IMR-90 (cell line): Measurements from ENCODE around the gene GUCY1B1. TPM values are rescaled to one million over a fixed set of nuclear protein-coding genes. Genes with fewer than 3 reads are reported as not detected.

Source experiments
- ATAC-seq: fragments of 200-7000 bp; cut with Tn5 transposase; 2 replicates; pipeline ENCODE4 v1.9.1; 2020; ENCODE audit warnings: low read depth, mild to moderate bottlenecking, moderate library complexity
- BruUV-seq: library from RNA; stranded (reverse); fragments of 400-500 nt; replicated peaks from 2 replicates; lab custom pipeline; 2021; lab: Mats Ljungman, UMichigan
- CTCF ChIA-PET: fragments of 300-600 bp; formaldehyde crosslinking; extraction: SDS; loops from one replicate; lab custom pipeline; 2021; ENCODE audit warnings: antibody characterized with exemption; lab: Yijun Ruan, JAX
- POLR2A ChIA-PET: fragments of 300-600 bp; sonication (Branson Sonifier 250); formaldehyde crosslinking; loops from one replicate; lab custom pipeline; 2022; ENCODE audit warnings: antibody characterized with exemption; ENCODE audit not compliant: unreplicated experiment; lab: Charles Lee
- DNase-seq: peaks from one replicate; pipeline ENCODE4 v3.0.0; 2013
- H2AFZ ChIP-seq: replicated peaks from 2 replicates; pipeline ENCODE3; 2013; ENCODE audit warnings: low read length, mild to moderate bottlenecking; ENCODE audit not compliant: poor library complexity
- H2AK5ac ChIP-seq: 2 replicates; pipeline ENCODE4 v1.6.1; 2013; ENCODE audit warnings: low read depth, low read length, inconsistent platforms
- H2AK9ac ChIP-seq: replicated peaks from 2 replicates; pipeline ENCODE3; 2013; ENCODE audit warnings: mild to moderate bottlenecking, low read depth, low read length, moderate library complexity; ENCODE audit not compliant: poor library complexity
- H2BK120ac ChIP-seq: 2 replicates; pipeline ENCODE4 v1.6.1; 2013; ENCODE audit warnings: low read depth, low read length, inconsistent platforms
- H2BK15ac ChIP-seq: 3 replicates; pipeline ENCODE4 v1.6.1; 2013; ENCODE audit warnings: low read depth, low read length, inconsistent platforms
- H2BK20ac ChIP-seq: 2 replicates; pipeline ENCODE4 v1.6.1; 2013; ENCODE audit warnings: low read depth, mild to moderate bottlenecking, inconsistent platforms, low read length, moderate library complexity
- H2BK5ac ChIP-seq: 2 replicates; pipeline ENCODE4 v1.6.1; 2013; ENCODE audit warnings: mild to moderate bottlenecking, low read depth, low read length, inconsistent platforms; ENCODE audit not compliant: poor library complexity, severe bottlenecking
- H3K14ac ChIP-seq: replicated peaks from 2 replicates; pipeline ENCODE4 v1.6.1; 2013; ENCODE audit warnings: low read depth, low read length, inconsistent platforms
- H3K18ac ChIP-seq: 2 replicates; pipeline ENCODE4 v1.6.1; 2013; ENCODE audit warnings: low read depth, low read length, control low read depth
- H3K23ac ChIP-seq: 2 replicates; pipeline ENCODE4 v1.6.1; 2013; ENCODE audit warnings: low read depth, low read length, inconsistent platforms
- H3K27ac ChIP-seq: 2 replicates; pipeline ENCODE4 v1.5.1; 2013; ENCODE audit warnings: mild to moderate bottlenecking, control low read depth, low read length; ENCODE audit not compliant: insufficient read depth
- H3K27me3 ChIP-seq: 2 replicates; pipeline ENCODE4 v1.6.1; 2013; ENCODE audit warnings: low read length; ENCODE audit not compliant: control insufficient read depth, insufficient read depth
- H3K36me3 ChIP-seq: 2 replicates; pipeline ENCODE4 v1.6.1; 2013; ENCODE audit warnings: low read length, mixed read lengths; ENCODE audit not compliant: control insufficient read depth, insufficient read depth
- H3K4ac ChIP-seq: 2 replicates; pipeline ENCODE4 v1.6.1; 2013; ENCODE audit warnings: low read depth, low read length, inconsistent platforms
- H3K4me1 ChIP-seq: 2 replicates; pipeline ENCODE4 v1.6.1; 2013; ENCODE audit warnings: low read length, mixed read lengths; ENCODE audit not compliant: control insufficient read depth, insufficient read depth
- H3K4me2 ChIP-seq: 2 replicates; pipeline ENCODE4 v1.6.1; 2013; ENCODE audit warnings: low read depth, mild to moderate bottlenecking, control low read depth, low read length, moderate library complexity
- H3K4me3 ChIP-seq: 2 replicates; pipeline ENCODE4 v1.5.1; 2013; ENCODE audit warnings: low read depth, mild to moderate bottlenecking, control low read depth, low read length, moderate library complexity; ENCODE audit not compliant: insufficient read depth
- H3K56ac ChIP-seq: 2 replicates; pipeline ENCODE4 v1.6.1; 2013; ENCODE audit warnings: low read length, inconsistent platforms; ENCODE audit not compliant: insufficient read depth; ENCODE audit errors: extremely low read depth
- H3K79me1 ChIP-seq, 2 experiments: 2 replicates each; pipeline ENCODE4 v1.6.1; 2013; ENCODE audit warnings: low read length in 2 of 2, inconsistent platforms in 1 of 2, low read depth in 1 of 2
- H3K9ac ChIP-seq: 2 replicates; pipeline ENCODE4 v1.6.1; 2013; ENCODE audit warnings: low read depth, low read length, control low read depth
- H3K9me1 ChIP-seq: 2 replicates; pipeline ENCODE4 v1.6.1; 2013; ENCODE audit warnings: low read length, inconsistent platforms; ENCODE audit not compliant: insufficient read depth
- H3K9me3 ChIP-seq: 2 replicates; pipeline ENCODE4 v1.6.1; 2013; ENCODE audit warnings: low read length; ENCODE audit not compliant: control insufficient read depth, insufficient read depth
- H4K20me1 ChIP-seq: 2 replicates; pipeline ENCODE4 v1.6.1; 2013; ENCODE audit warnings: low read length, inconsistent platforms; ENCODE audit not compliant: insufficient read depth
- H4K5ac ChIP-seq: 2 replicates; pipeline ENCODE4 v1.6.1; 2013; ENCODE audit warnings: mild to moderate bottlenecking, low read depth, low read length, control low read depth
- H4K8ac ChIP-seq, 2 experiments: 2 replicates each; pipeline ENCODE4 v1.6.1; 2013; ENCODE audit warnings: low read depth in 2 of 2, low read length in 2 of 2, control low read depth in 1 of 2, inconsistent platforms in 1 of 2
- H4K91ac ChIP-seq: 2 replicates; pipeline ENCODE4 v1.6.1; 2013; ENCODE audit warnings: low read depth, low read length, inconsistent platforms; ENCODE audit not compliant: insufficient read depth
- BHLHE40 ChIP-seq: fragments of 150-350 bp; IDR thresholded peaks from 2 replicates; pipeline ENCODE4 v1.6.1; 2016; ENCODE audit warnings: mild to moderate bottlenecking, low read depth, low read length
- CEBPB ChIP-seq: IDR thresholded peaks from 2 replicates; pipeline ENCODE4 v1.6.1; 2012; ENCODE audit warnings: low read depth, low read length, improper control_type of control experiment
- CHD1 ChIP-seq: IDR thresholded peaks from 2 replicates; pipeline ENCODE4 v1.6.1; 2012; ENCODE audit warnings: low read depth, low read length, improper control_type of control experiment
- CTCF ChIP-seq: conservative IDR thresholded peaks from 2 replicates; pipeline ENCODE4 v1.5.1; 2012; ENCODE audit warnings: mild to moderate bottlenecking, low read depth, low read length, improper control_type of control experiment
- ELK1 ChIP-seq: fragments of 150-350 bp; IDR thresholded peaks from 2 replicates; pipeline ENCODE4 v1.6.1; 2016; ENCODE audit warnings: low read depth, mild to moderate bottlenecking, low read length, moderate library complexity, borderline replicate concordance
- FOS ChIP-seq: fragments of 150-350 bp; IDR thresholded peaks from 2 replicates; pipeline ENCODE4 v1.6.1; 2016; ENCODE audit warnings: low read depth, low read length
- MAFK ChIP-seq: IDR thresholded peaks from 2 replicates; pipeline ENCODE4 v1.6.1; 2012; ENCODE audit warnings: low read depth, low read length, improper control_type of control experiment
- MAZ ChIP-seq: IDR thresholded peaks from 2 replicates; pipeline ENCODE4 v1.6.1; 2012; ENCODE audit warnings: low read depth, mild to moderate bottlenecking, low read length, improper control_type of control experiment, moderate library complexity, borderline replicate concordance
- MXI1 ChIP-seq: IDR thresholded peaks from 2 replicates; pipeline ENCODE4 v1.6.1; 2012; ENCODE audit warnings: low read depth, mild to moderate bottlenecking, low read length, moderate library complexity, borderline replicate concordance
- NFE2L2 ChIP-seq: fragments of 150-350 bp; IDR thresholded peaks from 2 replicates; pipeline ENCODE4 v1.6.1; 2016; ENCODE audit warnings: low read depth, mild to moderate bottlenecking, low read length
- POLR2A ChIP-seq: IDR thresholded peaks from 2 replicates; pipeline ENCODE4 v1.6.1; 2012; ENCODE audit warnings: mild to moderate bottlenecking, low read depth, low read length
- RAD21 ChIP-seq: IDR thresholded peaks from 2 replicates; pipeline ENCODE4 v1.6.1; 2012; ENCODE audit warnings: low read length, improper control_type of control experiment
- RCOR1 ChIP-seq: IDR thresholded peaks from 2 replicates; pipeline ENCODE4 v1.6.1; 2012; ENCODE audit warnings: mild to moderate bottlenecking, low read length, improper control_type of control experiment; ENCODE audit not compliant: insufficient replicate concordance
- RFX5 ChIP-seq: IDR thresholded peaks from 2 replicates; pipeline ENCODE4 v1.8.0; 2012; ENCODE audit warnings: low read depth, mild to moderate bottlenecking, low read length, moderate library complexity
- SMC3 ChIP-seq: fragments of 150-350 bp; IDR thresholded peaks from 2 replicates; pipeline ENCODE4 v1.6.1; 2016; ENCODE audit warnings: low read depth, mild to moderate bottlenecking, antibody characterized with exemption, low read length, moderate library complexity
- USF2 ChIP-seq: fragments of 150-350 bp; IDR thresholded peaks from 2 replicates; pipeline ENCODE4 v1.6.1; 2017; ENCODE audit warnings: mild to moderate bottlenecking, antibody characterized with exemption, low read length, low read depth
- WGBS, 2 experiments: methylation state at CpG; one replicate each; pipeline versions ENCODE4 v1.1.5 to v1.1.7; 2013; ENCODE audit warnings: missing lambda C conversion rate in 2 of 2; ENCODE audit not compliant: insufficient read length in 1 of 2; ENCODE audit errors: extremely low coverage in 2 of 2; 5-methylcytosine and 5-hydroxymethylcytosine counted together
- dilution Hi-C: fragments of 300-500 bp; cut with HindIII; formaldehyde crosslinking; loops from one replicate; pipeline ENCODE4 v1.14.3; 2018; ENCODE audit warnings: low sequenced_read_pairs; ENCODE audit not compliant: unreplicated experiment
- in situ Hi-C: fragments of 300-500 bp; cut with MboI; formaldehyde crosslinking; loops from 3 replicates; pipeline ENCODE4 v1.14.3; 2019; ENCODE audit warnings: low sequenced_read_pairs, inconsistent platforms, mixed read lengths
- intact Hi-C: fragments of 100-400 bp; cut with micrococcal nuclease; formaldehyde crosslinking; loops from 2 replicates; pipeline ENCODE4 v1.10.0; 2022
- polyA plus RNA-seq, 3 experiments: library from polyadenylated mRNA; depleted of rRNA; stranded (reverse); fragments of >200 nt; gene quantifications; 2 replicates each; pipeline ENCODE4 v1.2.3, GENCODE V29; 2012; ENCODE audit warnings: low replicate concordance in 1 of 3
- total RNA-seq: library from RNA; depleted of rRNA; stranded (reverse); fragments of >200 nt; gene quantifications from 2 replicates; pipeline ENCODE4 v1.2.3, GENCODE V29; 2012

The GUCY1B1 gene
- total and polyA plus RNA-seq, 2 of the 4 experiments (the other 2 are of a cell fraction), result 2.9 to 3.8 TPM

GRCh38 chr4:155711556-155711955, 47.3 kb upstream of the GUCY1B1 start:
- no peaks in the 10 kb centered on the region; the same call in 1 of the 2 replicates for H3K27me3 ChIP-seq
- TF ChIP-seq MXI1 (no peak), ELK1 (no peak), USF2 (no peak), RFX5 (no peak), CEBPB (no peak), MAZ (no peak), CHD1 (no peak), FOS (no peak), CTCF (no peak), MAFK (no peak), NFE2L2 (no peak), BHLHE40 (no peak), SMC3 (no peak), RCOR1 (no peak), POLR2A (no peak), RAD21 (no peak)
- POLR2A ChIA-PET, result no interaction called here
- no peaks in the 10 kb centered on the region for H3K79me1 ChIP-seq
- H3K27ac ChIP-seq, result no peak overlapping the region
- H3K4me1 ChIP-seq, result peaks cover 3% of the 10 kb centered on the region; the same call in 1 of the 2 replicates
- no peak overlapping the region for H2AK9ac ChIP-seq
- no peaks in the 10 kb centered on the region for H4K20me1 ChIP-seq
- no peak overlapping the region for H4K91ac ChIP-seq
- no peaks in the 10 kb centered on the region for H3K36me3 ChIP-seq
- BruUV-seq, result no TSS peak
- intact Hi-C loops (no loop called here), dilution Hi-C loops (no loop called here), in situ Hi-C loops (no loop called here)
- H2BK120ac ChIP-seq, result no peak overlapping the region
- CTCF ChIA-PET, result no interaction called here
- H2BK20ac ChIP-seq, result no peak overlapping the region
- H3K4me3 ChIP-seq, result no peak overlapping the region
- H3K23ac ChIP-seq, result no peak overlapping the region
- no peak overlapping the region for H4K8ac ChIP-seq
- no peak overlapping the region for H3K4ac ChIP-seq
- no peaks in the 10 kb centered on the region for H3K9me1 ChIP-seq
- H3K14ac ChIP-seq, result no peak overlapping the region
- H3K18ac ChIP-seq, result no peak overlapping the region
- ATAC-seq (no peak), DNase-seq (no peak)
- no CpG with 5 or more reads among the region's 1 CpG for WGBS, 2 experiments
- H3K9me3 ChIP-seq, result no peaks in the 10 kb centered on the region
- no peak overlapping the region for H3K4me2 ChIP-seq
- no peak overlapping the region for H3K56ac ChIP-seq
- H2BK15ac ChIP-seq, result no peak overlapping the region
- H4K5ac ChIP-seq, result no peak overlapping the region
- H3K9ac ChIP-seq, result no peak overlapping the region
- no peak overlapping the region for H2BK5ac ChIP-seq
- no peak overlapping the region for H2AFZ ChIP-seq
- H2AK5ac ChIP-seq, result no peak overlapping the region
